NB4 (cell line): ENCODE results near the gene NHS.
A peak's percentile ranks its signal among the peaks of the same experiment; 100 is the strongest.

Experiments
- DNase-seq: peaks from one replicate; pipeline ENCODE4 v3.0.0; 2010; ENCODE audit warnings: low read depth
- H3K4me3 ChIP-seq: one replicate; pipeline ENCODE4 v1.5.1; 2011; ENCODE audit warnings: mild to moderate bottlenecking, low read depth, low read length, moderate library complexity
- CTCF ChIP-seq: IDR thresholded peaks from one replicate; pipeline ENCODE4 v1.5.1; 2012; ENCODE audit warnings: low read depth, low read length
- MAX ChIP-seq: IDR thresholded peaks from 2 replicates; pipeline ENCODE4 v1.6.1; 2011; ENCODE audit warnings: low read depth, low read length
- MYC ChIP-seq: IDR thresholded peaks from 2 replicates; pipeline ENCODE4 v1.6.1; 2011; ENCODE audit warnings: low read depth, low read length
- POLR2A ChIP-seq: IDR thresholded peaks from 2 replicates; pipeline ENCODE4 v1.6.1; 2011; ENCODE audit warnings: mild to moderate bottlenecking; ENCODE audit not compliant: insufficient read length; ENCODE audit errors: extremely low read depth

Gene NHS

GRCh38 chrX:17527135-17527701 is 152.2 kb downstream of the NHS start:
- H3K4me3 ChIP-seq: peak overlapping the region; percentile 16
- DNase-seq: peak; percentile 80
- TF ChIP-seq MAX (no peak), POLR2A (no peak), CTCF (no peak), MYC (no peak)

- H3K4me3 ChIP-seq: peak overlapping the region; percentile 16
- TF ChIP-seq MAX (no peak), POLR2A (no peak), MYC (no peak; the same call in 1 of the 2 replicates), CTCF (no peak)
- peak; percentile 90 for DNase-seq
These were observed 152.9 kb downstream of the NHS start for GRCh38 chrX:17527922-17528321.

- no peak for DNase-seq
- TF ChIP-seq MYC: no peak
- TF ChIP-seq CTCF: no peak
- TF ChIP-seq POLR2A: no peak
- no peak for TF ChIP-seq MAX
- no peak overlapping the region for H3K4me3 ChIP-seq
These were observed 154.2 kb downstream of the NHS start for GRCh38 chrX:17529151-17529745.

GRCh38 chrX:17531500-17531899 is 156.5 kb downstream of the NHS start:
- TF ChIP-seq POLR2A (no peak), CTCF (no peak), MAX (no peak), MYC (no peak)

GRCh38 chrX:17535229-17535628 is 160.2 kb downstream of the NHS start:
- TF ChIP-seq CTCF: peak; percentile 51
- no peak for TF ChIP-seq POLR2A
- DNase-seq: peak; percentile 40

More at GRCh38 chrX:17531500-17531899, 156.5 kb downstream of the NHS start:
- peak; percentile 3 for DNase-seq
- H3K4me3 ChIP-seq: no peak overlapping the region

More at GRCh38 chrX:17535229-17535628, 160.2 kb downstream of the NHS start:
- no peak overlapping the region for H3K4me3 ChIP-seq
